Measurements from ENCODE around the gene SREBF2.

DNA sequence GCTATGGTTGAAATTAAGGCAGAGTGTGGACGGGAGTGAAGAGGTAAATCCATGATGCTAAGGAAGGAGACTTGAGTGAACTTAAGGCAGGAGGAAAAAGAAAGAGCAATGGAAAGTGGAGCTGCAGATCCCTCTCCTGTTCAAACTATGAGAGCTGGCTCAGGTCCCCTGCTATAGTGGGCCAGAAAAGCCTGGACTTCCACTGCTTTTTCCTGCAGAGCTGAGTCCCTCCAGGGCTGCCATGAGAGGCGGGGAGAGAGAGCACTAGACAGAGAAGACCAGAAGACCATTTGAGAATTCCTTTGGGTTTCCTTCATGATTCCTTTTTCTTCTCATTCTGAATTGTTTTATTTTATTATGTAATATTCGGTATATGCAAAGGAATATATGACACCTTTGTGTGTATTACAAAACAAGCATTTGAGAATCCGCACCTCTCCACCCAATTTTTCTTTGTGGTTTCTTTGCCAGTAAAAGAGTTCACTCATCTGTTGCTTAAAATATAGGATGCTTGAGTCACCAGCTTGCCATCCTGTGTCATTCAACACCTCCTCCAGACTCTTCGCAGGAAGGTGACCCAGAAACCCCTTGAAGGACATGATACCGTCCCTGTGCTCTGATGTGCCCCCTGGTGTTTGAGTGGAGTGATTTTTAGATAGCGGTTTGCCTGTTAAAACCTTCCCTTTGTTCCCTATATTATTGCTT, 24.4 kb downstream of the SREBF2 start:
- TF ChIP-seq, protein P1, sequence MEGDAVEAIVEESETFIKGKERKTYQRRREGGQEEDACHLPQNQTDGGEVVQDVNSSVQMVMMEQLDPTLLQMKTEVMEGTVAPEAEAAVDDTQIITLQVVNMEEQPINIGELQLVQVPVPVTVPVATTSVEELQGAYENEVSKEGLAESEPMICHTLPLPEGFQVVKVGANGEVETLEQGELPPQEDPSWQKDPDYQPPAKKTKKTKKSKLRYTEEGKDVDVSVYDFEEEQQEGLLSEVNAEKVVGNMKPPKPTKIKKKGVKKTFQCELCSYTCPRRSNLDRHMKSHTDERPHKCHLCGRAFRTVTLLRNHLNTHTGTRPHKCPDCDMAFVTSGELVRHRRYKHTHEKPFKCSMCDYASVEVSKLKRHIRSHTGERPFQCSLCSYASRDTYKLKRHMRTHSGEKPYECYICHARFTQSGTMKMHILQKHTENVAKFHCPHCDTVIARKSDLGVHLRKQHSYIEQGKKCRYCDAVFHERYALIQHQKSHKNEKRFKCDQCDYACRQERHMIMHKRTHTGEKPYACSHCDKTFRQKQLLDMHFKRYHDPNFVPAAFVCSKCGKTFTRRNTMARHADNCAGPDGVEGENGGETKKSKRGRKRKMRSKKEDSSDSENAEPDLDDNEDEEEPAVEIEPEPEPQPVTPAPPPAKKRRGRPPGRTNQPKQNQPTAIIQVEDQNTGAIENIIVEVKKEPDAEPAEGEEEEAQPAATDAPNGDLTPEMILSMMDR (IDR thresholded peaks at IDR 0.05; ENCODE audit: low read depth, low read length): peak; percentile 60
- no peak for TF ChIP-seq EZH2phosphoT487 (IDR thresholded peaks at IDR 0.05; ENCODE audit: low read depth)
